Lung (tissue), 12 donors: ENCODE measurements around the gene NAA38. TPM values are rescaled to one million over a fixed set of nuclear protein-coding genes. Genes with fewer than 3 reads are reported as not detected.

Experiments
- ATAC-seq: fragments of 200-7000 bp; cut with Tn5 transposase; one replicate; pipeline ENCODE4 v1.9.1; 2020; ENCODE audit warnings: moderate number of reproducible peaks; ENCODE audit not compliant: insufficient read depth, low FRiP score
- DNase-seq, 3 donors: peaks; one replicate each; pipeline ENCODE4 v3.0.0-alpha.2; 2013 to 2017
- H3K27ac ChIP-seq, 2 donors: one replicate each; pipeline ENCODE4 v1.5.1; 2013; ENCODE audit warnings: mild to moderate bottlenecking in 2 of 2, moderate library complexity in 2 of 2, control low read depth in 1 of 2, inconsistent platforms in 1 of 2, low read depth in 1 of 2, low read length in 1 of 2
- H3K27me3 ChIP-seq, 3 donors: one replicate each; pipeline ENCODE4 v1.5.1; 2013; ENCODE audit warnings: low read length in 2 of 3; ENCODE audit not compliant: control insufficient read depth in 3 of 3, insufficient read depth in 3 of 3
- H3K36me3 ChIP-seq, 4 donors: one replicate each; pipeline ENCODE4 v1.5.1; 2013; ENCODE audit warnings: low read length in 4 of 4, mild to moderate bottlenecking in 1 of 4, moderate library complexity in 1 of 4; ENCODE audit not compliant: control insufficient read depth in 4 of 4, insufficient read depth in 4 of 4
- H3K4me1 ChIP-seq, 5 donors: one replicate each; pipeline ENCODE4 v1.5.1; 2013; ENCODE audit warnings: low read length in 5 of 5, mild to moderate bottlenecking in 2 of 5, moderate library complexity in 1 of 5; ENCODE audit not compliant: control insufficient read depth in 5 of 5, insufficient read depth in 5 of 5
- H3K4me3 ChIP-seq: one replicate; pipeline ENCODE4 v1.5.1; 2013; ENCODE audit warnings: mild to moderate bottlenecking, control low read depth, moderate library complexity
- H3K9ac ChIP-seq, 2 donors: one replicate each; pipeline ENCODE4 v1.5.1; 2013; ENCODE audit warnings: low read length in 2 of 2, control low read depth in 1 of 2; ENCODE audit not compliant: insufficient read depth in 1 of 2
- H3K9me3 ChIP-seq, 4 donors: one replicate each; pipeline ENCODE4 v1.5.1; 2013; ENCODE audit warnings: low read length in 3 of 4, mild to moderate bottlenecking in 1 of 4, moderate library complexity in 1 of 4; ENCODE audit not compliant: control insufficient read depth in 4 of 4, insufficient read depth in 3 of 4
- CTCF ChIP-seq: IDR thresholded peaks from 2 replicates; pipeline ENCODE4 v1.5.1; 2012; ENCODE audit warnings: mild to moderate bottlenecking; ENCODE audit errors: control extremely low read depth, extremely low read depth
- WGBS, 2 donors: extraction: QIAGEN DNeasy Blood & Tissue Kit; methylation state at CpG; one replicate each; pipeline ENCODE4 v1.1.7; 2013; 5-methylcytosine and 5-hydroxymethylcytosine counted together
- polyA plus RNA-seq, 2 donors: library from polyadenylated mRNA; stranded (reverse); fragments of 200-250 nt; gene quantifications; one replicate each; pipeline ENCODE4 v1.2.1, GENCODE V29; 2013
- total RNA-seq, 2 donors: library from RNA; depleted of rRNA in 1 of 2; stranded (reverse); fragments of >200 nt in 1 of 2; gene quantifications; one replicate each; pipeline ENCODE4 v1.2.1, GENCODE V29; 2014 to 2021
- donor health status: control.
- donor health status: control.
- donor health status: Bipolar disorder and iron deficiency.
- donor health status: healthy.
- donor health status: DM: yes; HTN: yes; CAD: no.

NAA38 gene
- total and polyA plus RNA-seq, 4 donors, result 58.2 to 239 (median 102) TPM

- no peaks in the 10 kb centered on the region for H3K27me3 ChIP-seq
- DNase-seq, result peak in 2 of 3 donors; percentile 25 to 48
- peaks cover 0 to 28% (median 24%) of the 10 kb centered on the region in 4 donors for H3K36me3 ChIP-seq
- 64 to 66% methylated on average over 57 of the region's 57 CpGs for WGBS, 2 donors
- H3K9ac ChIP-seq, result no peak within 1 kb of the TSS
- TF ChIP-seq CTCF, result no peak
- no peaks in the 10 kb centered on the region for H3K9me3 ChIP-seq
- H3K4me1 ChIP-seq, result peaks cover 3 to 37% (median 6%) of the 10 kb centered on the region in 5 donors
- ATAC-seq, result no peak
- H3K27ac ChIP-seq, result peak within 1 kb of the TSS; percentile 69 to 87
- peak within 1 kb of the TSS; percentile 14 for H3K4me3 ChIP-seq
These were observed 2.3 kb downstream of the NAA38 start, which contains the start of gene TMEM88 for GRCh38 chr17:7854851-7855659. Gene TMEM88, plus strand, starts transcription at chr17:7855066. Its CDS starts 9 bp downstream, at chr17:7855075.

GRCh38 chr17:7854078-7854777 is 3.1 kb downstream of the NAA38 start:
- no peak for DNase-seq
- no peaks in the 10 kb centered on the region for H3K27me3 ChIP-seq
- peaks cover 2 to 36% (median 30%) of the 10 kb centered on the region in 4 donors for H3K36me3 ChIP-seq
- no peak overlapping the region for H3K4me3 ChIP-seq
- no peak overlapping the region for H3K9ac ChIP-seq
- ATAC-seq, result no peak
- H3K4me1 ChIP-seq, result peaks cover 3 to 36% (median 6%) of the 10 kb centered on the region in 5 donors
- no peak for TF ChIP-seq CTCF
- no peaks in the 10 kb centered on the region for H3K9me3 ChIP-seq
- 80 to 89% methylated on average over 31 of the region's 31 CpGs for WGBS, 2 donors
- peak overlapping the region in 1 of 2 donors; percentile 58 for H3K27ac ChIP-seq

- H3K9me3 ChIP-seq, result no peaks in the 10 kb centered on the region
- no peak overlapping the region for H3K4me3 ChIP-seq
- peaks cover 2 to 42% (median 30%) of the 10 kb centered on the region in 4 donors for H3K36me3 ChIP-seq
These were observed 3.7 kb downstream of the NAA38 start for GRCh38 chr17:7853691-7854038.

More at GRCh38 chr17:7853691-7854038, 3.7 kb downstream of the NAA38 start:
- 91 to 93% methylated on average over 21 of the region's 21 CpGs for WGBS, 2 donors
- Histone ChIP-seq H3K27me3 (no peaks in the 10 kb centered on the region), H3K27ac (no peak overlapping the region), H3K4me1 (peaks cover 3 to 31% (median 6%) of the 10 kb centered on the region in 5 donors), H3K9ac (no peak overlapping the region)
- no peak for TF ChIP-seq CTCF
- DNase-seq (no peak), ATAC-seq (no peak)
